Activated CD4-positive, alpha-beta T cell treated with anti-CD3 and anti-CD28 coated beads, Interleukin-2, Interleukin-6, amounts not matched to agents 100 ng/mL and 50 ng/mL, durations not matched to agents 16 hours and 8 hours (primary cell): ENCODE measurements around the gene ZP1.

Experiments used
- DNase-seq: peaks from one replicate; pipeline ENCODE4 v3.0.0-alpha.2; 2020

The ZP1 gene

GRCh38 chr11:60912851-60913528, 45.6 kb downstream of the ZP1 start:
- DNase-seq, result no peak

GRCh38 chr11:60913793-60914632, 46.7 kb downstream of the ZP1 start, which contains the start of gene TMEM109:
TSS of gene TMEM109 (plus strand) at chr11:60914158. CDS start at chr11:60919694, 5,536 bp downstream.
- DNase-seq, result peak; percentile 94

- peak; percentile 49 for DNase-seq
Observed at GRCh38 chr11:60914633-60915247, 47.4 kb downstream of the ZP1 start.

GRCh38 chr11:60915248-60915914, 48.0 kb downstream of the ZP1 start:
- DNase-seq, result peak; percentile 89

- DNase-seq, result no peak
Observed at GRCh38 chr11:60916669-60917206, 49.4 kb downstream of the ZP1 start.

GRCh38 chr11:60917267-60917666, 49.9 kb downstream of the ZP1 start:
- DNase-seq, result no peak

- no peak for DNase-seq
Observed at GRCh38 chr11:60918251-60918938, 51.1 kb downstream of the ZP1 start.

- DNase-seq, result no peak
Observed at GRCh38 chr11:60918939-60919265, 51.6 kb downstream of the ZP1 start.

- DNase-seq, result no peak
Observed at GRCh38 chr11:60919320-60919719, 52.0 kb downstream of the ZP1 start.

GRCh38 chr11:60919956-60920355, 52.6 kb downstream of the ZP1 start:
- DNase-seq, result no peak

- DNase-seq, result no peak
Observed at GRCh38 chr11:60921259-60921658, 53.9 kb downstream of the ZP1 start.

GRCh38 chr11:60921777-60922335, 54.5 kb downstream of the ZP1 start:
- no peak for DNase-seq

- DNase-seq, result no peak
Observed at GRCh38 chr11:60922906-60923305, 55.6 kb downstream of the ZP1 start.

GRCh38 chr11:60923326-60923725, 56.0 kb downstream of the ZP1 start:
- DNase-seq, result no peak

- no peak for DNase-seq
Observed at GRCh38 chr11:60923800-60924109, 56.4 kb downstream of the ZP1 start.

- peak; percentile 29 for DNase-seq
Observed at GRCh38 chr11:60924110-60924905, 57.0 kb downstream of the ZP1 start, which contains the start of gene TMEM132A. TSS of gene TMEM132A (plus strand) at chr11:60924460. CDS start at chr11:60924634, 174 bp downstream.
